T-cell (primary cell): ENCODE measurements around the gene GNAS-AS1. TPM values are rescaled to one million over a fixed set of nuclear protein-coding genes. Genes with fewer than 3 reads are reported as not detected.

Source experiments
- ATAC-seq, 4 experiments: fragments of 200-7000 bp in 3 of 4; fragments of 150-1000 bp in 1 of 4; cut with Tn5 transposase; replicated peaks in 1 of 4; 1 replicate in 3 of 4; 2 replicates in 1 of 4; pipeline ENCODE4 v1.10.0; 2021; ENCODE audit warnings: moderate library complexity in 3 of 4, mild to moderate bottlenecking in 2 of 4, moderate number of reproducible peaks in 1 of 4
- CTCF ChIA-PET, 2 donors: fragments of 300-600 bp; sonication (Branson Sonifier 250); formaldehyde crosslinking; loops; one replicate each; lab custom pipeline; 2022; ENCODE audit warnings: antibody characterized with exemption in 2 of 2; lab: Charles Lee
- POLR2A ChIA-PET, 2 donors: fragments of 300-600 bp; sonication (Branson Sonifier 250); formaldehyde crosslinking; loops; one replicate each; lab custom pipeline; 2022; ENCODE audit warnings: antibody characterized with exemption in 2 of 2; lab: Charles Lee
- DNase-seq, 35 experiments: peaks; one replicate each; pipeline versions ENCODE4 v3.0.0 to v3.0.0-alpha.2; 2013 to 2023
- H3K27ac ChIP-seq: one replicate; pipeline ENCODE4 v1.5.1; 2013; ENCODE audit warnings: low read length
- H3K27me3 ChIP-seq, 2 experiments: replicated peaks in 1 of 2; 1 replicate in 1 of 2; 2 replicates in 1 of 2; pipeline versions ENCODE4 v1.6.1 to v1.7.0; 2013; ENCODE audit warnings: low read length in 1 of 2, mixed read lengths in 1 of 2; ENCODE audit not compliant: control insufficient read depth in 2 of 2, insufficient read depth in 2 of 2; ENCODE audit errors: extremely low read depth in 1 of 2
- H3K36me3 ChIP-seq, 2 donors: 1 replicate in 1 of 2; 2 replicates in 1 of 2; pipeline versions ENCODE4 v1.6.1 to v1.7.0; 2013; ENCODE audit warnings: low read length in 1 of 2; ENCODE audit not compliant: control insufficient read depth in 2 of 2, insufficient read depth in 1 of 2; ENCODE audit errors: extremely low read depth in 1 of 2
- H3K4me1 ChIP-seq, 2 experiments: 1 replicate in 1 of 2; 2 replicates in 1 of 2; pipeline versions ENCODE4 v1.6.1 to v1.7.0; 2013; ENCODE audit warnings: low read length in 2 of 2, mixed read lengths in 1 of 2; ENCODE audit not compliant: insufficient read depth in 2 of 2, control insufficient read depth in 1 of 2; ENCODE audit errors: extremely low read depth in 1 of 2
- H3K4me3 ChIP-seq, 2 donors: 1 replicate in 1 of 2; 2 replicates in 1 of 2; pipeline versions ENCODE4 v1.5.1 to v1.7.0; 2013; ENCODE audit warnings: mild to moderate bottlenecking in 2 of 2, low read length in 1 of 2, moderate library complexity in 1 of 2; ENCODE audit not compliant: control insufficient read depth in 1 of 2; ENCODE audit errors: extremely low read depth in 1 of 2
- H3K9me3 ChIP-seq: 2 replicates; pipeline ENCODE4 v1.7.0; 2013
- H3K27ac Mint-ChIP-seq, 2 donors: one replicate each; pipeline ENCODE4 v1.8.0; 2020 to 2021; ENCODE audit warnings: mild to moderate bottlenecking in 2 of 2, mixed read lengths in 2 of 2
- H3K27me3 Mint-ChIP-seq, 2 donors: one replicate each; pipeline ENCODE4 v1.8.0; 2021 to 2022; ENCODE audit warnings: mixed read lengths in 2 of 2
- H3K36me3 Mint-ChIP-seq: one replicate; pipeline ENCODE4 v1.8.0; 2021; ENCODE audit warnings: mixed read lengths
- H3K4me1 Mint-ChIP-seq, 3 donors: one replicate each; pipeline ENCODE4 v1.8.0; 2020 to 2022; ENCODE audit warnings: mixed read lengths in 3 of 3, mild to moderate bottlenecking in 1 of 3
- H3K4me3 Mint-ChIP-seq, 3 donors: one replicate each; pipeline ENCODE4 v1.8.0; 2020 to 2022; ENCODE audit warnings: mild to moderate bottlenecking in 3 of 3, mixed read lengths in 3 of 3, moderate library complexity in 3 of 3
- H3K9me3 Mint-ChIP-seq, 3 donors: one replicate each; pipeline ENCODE4 v1.8.0; 2020 to 2022; ENCODE audit warnings: mixed read lengths in 3 of 3
- WGBS: methylation state at CpG from one replicate; pipeline ENCODE4 v1.1.5; 2013; ENCODE audit warnings: missing lambda C conversion rate; ENCODE audit not compliant: insufficient coverage; 5-methylcytosine and 5-hydroxymethylcytosine counted together
- total RNA-seq, 35 experiments: library from RNA in 6 of 35; stranded (reverse) in 6 of 35; fragments of 120-200 nt in 1 of 35; gene quantifications; one replicate each; pipeline versions ENCODE4 v1.2.1 to v1.2.4 and lab custom pipeline; 2013 to 2026

The GNAS-AS1 gene
- total RNA-seq, 5 donors from 2014 or later (not counting 1 experiment from before 2014, with no cell fraction given) = 1.1 to 1.7 (median 1.5) TPM

GRCh38 chr20:58778760-58779159 is 71.9 kb downstream of the GNAS-AS1 start:
- Mint-ChIP-seq H3K27me3 (peaks cover 16 to 23% of the 10 kb centered on the region in 2 donors), H3K4me3 (no peak overlapping the region), H3K9me3 (no peaks in the 10 kb centered on the region), H3K36me3 (no peaks in the 10 kb centered on the region), H3K27ac (no peak overlapping the region), H3K4me1 (no peaks in the 10 kb centered on the region)
- H3K27me3 ChIP-seq = peaks cover 0 to 32% of the 10 kb centered on the region in 2 experiments
- H3K4me3 ChIP-seq = no peak overlapping the region
- no peaks in the 10 kb centered on the region for H3K36me3 ChIP-seq
- no peaks in the 10 kb centered on the region for H3K9me3 ChIP-seq
- WGBS = 80% methylated on average over 2 of the region's 9 CpGs
- POLR2A ChIA-PET = no interaction called here
- CTCF ChIA-PET = no interaction called here
- H3K4me1 ChIP-seq = no peaks in the 10 kb centered on the region
- H3K27ac ChIP-seq = no peak overlapping the region
- DNase-seq (peak in 1 of 35 experiments; percentile 6), ATAC-seq (no peak)

GRCh38 chr20:58777657-58778056 is 73.0 kb downstream of the GNAS-AS1 start:
- ChIA-PET CTCF (no interaction called here), POLR2A (no interaction called here)
- H3K9me3 Mint-ChIP-seq = no peaks in the 10 kb centered on the region
- H3K36me3 Mint-ChIP-seq = no peaks in the 10 kb centered on the region
- H3K4me1 Mint-ChIP-seq = no peaks in the 10 kb centered on the region
- no peak for DNase-seq
- H3K27me3 ChIP-seq = peaks cover 0 to 25% of the 10 kb centered on the region in 2 experiments
- H3K27me3 Mint-ChIP-seq = peaks cover 16 to 18% of the 10 kb centered on the region in 2 donors
- H3K4me1 ChIP-seq = no peaks in the 10 kb centered on the region
- no peaks in the 10 kb centered on the region for H3K9me3 ChIP-seq
- H3K36me3 ChIP-seq = no peaks in the 10 kb centered on the region
- no peak for ATAC-seq
- H3K4me3 Mint-ChIP-seq = no peak overlapping the region
- H3K4me3 ChIP-seq = no peak overlapping the region
- WGBS = 72% methylated on average over 7 of the region's 7 CpGs
- H3K27ac Mint-ChIP-seq = no peak overlapping the region
- no peak overlapping the region for H3K27ac ChIP-seq

- DNase-seq = no peak
- Histone ChIP-seq H3K36me3 (no peaks in the 10 kb centered on the region), H3K4me3 (no peak overlapping the region), H3K4me1 (no peaks in the 10 kb centered on the region), H3K27ac (no peak overlapping the region), H3K27me3 (peaks cover 0 to 29% of the 10 kb centered on the region in 2 experiments), H3K9me3 (no peaks in the 10 kb centered on the region)
- WGBS = no CpG with 5 or more reads among the region's 3 CpGs
- Mint-ChIP-seq H3K27ac (no peak overlapping the region), H3K4me1 (no peaks in the 10 kb centered on the region), H3K4me3 (no peak overlapping the region), H3K27me3 (peaks cover 12 to 21% of the 10 kb centered on the region in 2 donors), H3K9me3 (no peaks in the 10 kb centered on the region), H3K36me3 (no peaks in the 10 kb centered on the region)
- CTCF ChIA-PET = no interaction called here
- POLR2A ChIA-PET = no interaction called here
- no peak for ATAC-seq
Measured at GRCh38 chr20:58776109-58776508, 74.6 kb downstream of the GNAS-AS1 start.

GRCh38 chr20:58775371-58775770 is 75.3 kb downstream of the GNAS-AS1 start:
- Histone ChIP-seq H3K36me3 (no peaks in the 10 kb centered on the region), H3K9me3 (no peaks in the 10 kb centered on the region), H3K4me3 (no peak overlapping the region), H3K27ac (no peak overlapping the region), H3K4me1 (no peaks in the 10 kb centered on the region), H3K27me3 (peaks cover 0 to 33% of the 10 kb centered on the region in 2 experiments)
- ChIA-PET POLR2A (no interaction called here), CTCF (no interaction called here)
- H3K36me3 Mint-ChIP-seq = no peaks in the 10 kb centered on the region
- no peak for DNase-seq
- H3K4me3 Mint-ChIP-seq = no peak overlapping the region
- H3K27me3 Mint-ChIP-seq = peaks cover 12 to 26% of the 10 kb centered on the region in 2 donors
- H3K9me3 Mint-ChIP-seq = no peaks in the 10 kb centered on the region
- H3K27ac Mint-ChIP-seq = no peak overlapping the region
- WGBS = 97% methylated on average over 5 of the region's 8 CpGs
- H3K4me1 Mint-ChIP-seq = no peaks in the 10 kb centered on the region
- no peak for ATAC-seq

GRCh38 chr20:58774667-58775263 is 75.9 kb downstream of the GNAS-AS1 start:
- no CpG with 5 or more reads among the region's 5 CpGs for WGBS
- CTCF ChIA-PET = no interaction called here
- H3K27ac ChIP-seq = no peak overlapping the region
- H3K27ac Mint-ChIP-seq = no peak overlapping the region
- no peaks in the 10 kb centered on the region for H3K36me3 ChIP-seq
- H3K9me3 Mint-ChIP-seq = no peaks in the 10 kb centered on the region
- no peaks in the 10 kb centered on the region for H3K36me3 Mint-ChIP-seq
- POLR2A ChIA-PET = no interaction called here
- ATAC-seq = no peak
- H3K27me3 Mint-ChIP-seq = peaks cover 16 to 30% of the 10 kb centered on the region in 2 donors
- no peaks in the 10 kb centered on the region for H3K4me1 ChIP-seq
- no peaks in the 10 kb centered on the region for H3K4me1 Mint-ChIP-seq
- DNase-seq = no peak
- no peaks in the 10 kb centered on the region for H3K9me3 ChIP-seq
- H3K27me3 ChIP-seq = peaks cover 0 to 31% of the 10 kb centered on the region in 2 experiments
- no peak overlapping the region for H3K4me3 ChIP-seq
- H3K4me3 Mint-ChIP-seq = no peak overlapping the region

- DNase-seq = no peak
- Histone ChIP-seq H3K4me3 (no peak overlapping the region), H3K9me3 (no peaks in the 10 kb centered on the region), H3K36me3 (no peaks in the 10 kb centered on the region), H3K27me3 (peaks cover 0 to 31% of the 10 kb centered on the region in 2 experiments), H3K4me1 (no peaks in the 10 kb centered on the region), H3K27ac (no peak overlapping the region)
- ChIA-PET POLR2A (no interaction called here), CTCF (no interaction called here)
- no peaks in the 10 kb centered on the region for H3K36me3 Mint-ChIP-seq
- WGBS = 95% methylated on average over 5 of the region's 5 CpGs
- no peaks in the 10 kb centered on the region for H3K4me1 Mint-ChIP-seq
- H3K27ac Mint-ChIP-seq = no peak overlapping the region
- no peaks in the 10 kb centered on the region for H3K9me3 Mint-ChIP-seq
- peaks cover 20 to 35% of the 10 kb centered on the region in 2 donors for H3K27me3 Mint-ChIP-seq
- H3K4me3 Mint-ChIP-seq = no peak overlapping the region
- no peak for ATAC-seq
Measured at GRCh38 chr20:58774214-58774613, 76.5 kb downstream of the GNAS-AS1 start.
